OCI-LY3 (cell line): ENCODE results near the gene CHST8.

Experiments used
- H2AFZ ChIP-seq: fragments of 200-600, 300-600 bp; shearing (Covaris generic); 2 replicates; pipeline ENCODE4 v1.6.0; 2014; ENCODE audit warnings: antibody characterized with exemption, low read depth, low read length
- H3K27ac ChIP-seq: fragments of 200-600, 300-600 bp; sonication (generic); 2 replicates; pipeline ENCODE4 v1.5.1; 2014; ENCODE audit warnings: mild to moderate bottlenecking, low read length, moderate library complexity, mixed read lengths
- H3K27me3 ChIP-seq: fragments of 200-600, 300-600 bp; sonication (generic); 2 replicates; pipeline ENCODE4 v1.6.1; 2014; ENCODE audit warnings: low read depth, low read length, mixed read lengths
- H3K36me3 ChIP-seq: fragments of 200-600, 300-600 bp; sonication (generic); replicated peaks from 2 replicates; pipeline ENCODE3; 2014; ENCODE audit warnings: low read depth, low read length, mixed read lengths
- H3K4me1 ChIP-seq: fragments of 300-600, 200-600 bp; sonication (generic); 2 replicates; pipeline ENCODE4 v1.6.1; 2014; ENCODE audit warnings: low read length, mixed read lengths
- H3K4me2 ChIP-seq: fragments of 200-600, 300-600 bp; sonication (generic); 2 replicates; pipeline ENCODE4 v1.6.1; 2014; ENCODE audit warnings: low read length, mixed read lengths
- H3K4me3 ChIP-seq: fragments of 300-600, 200-600 bp; sonication (generic); 2 replicates; pipeline ENCODE4 v1.5.1; 2014; ENCODE audit warnings: antibody characterized with exemption, mild to moderate bottlenecking, low read length, moderate library complexity
- H3K79me2 ChIP-seq: fragments of 300-600, 200-600 bp; shearing (Covaris generic); 2 replicates; pipeline ENCODE4 v1.6.1; 2014; ENCODE audit warnings: mild to moderate bottlenecking, low read length, mixed read lengths
- H3K9ac ChIP-seq: fragments of 300-600, 200-600 bp; shearing (Covaris generic); 2 replicates; pipeline ENCODE4 v1.6.0; 2014; ENCODE audit warnings: mild to moderate bottlenecking, low read length, moderate library complexity
- H3K9me3 ChIP-seq: fragments of 200-600, 300-600 bp; shearing (Covaris generic); 2 replicates; pipeline ENCODE4 v1.6.1; 2014; ENCODE audit warnings: low read length, mixed read lengths; ENCODE audit not compliant: insufficient read depth
- H4K20me1 ChIP-seq: fragments of 200-600, 300-600 bp; sonication (generic); 2 replicates; pipeline ENCODE4 v1.6.1; 2016; ENCODE audit warnings: low read length, mixed read lengths; ENCODE audit not compliant: insufficient read depth
- CTCF ChIP-seq: fragments of 200-600, 300-600 bp; sonication (generic); IDR thresholded peaks from 2 replicates; pipeline ENCODE4 v1.5.1; 2014; ENCODE audit warnings: antibody characterized with exemption, low read length, low read depth
- EZH2phosphoT487 ChIP-seq: fragments of 200-600 bp; shearing (Covaris generic); IDR thresholded peaks from 2 replicates; pipeline ENCODE4 v1.6.1; 2018; ENCODE audit warnings: antibody characterized with exemption, mixed run types, low read depth

The CHST8 gene

GRCh38 chr19:33702606-33703437, 81.1 kb downstream of the CHST8 start:
- Histone ChIP-seq H3K4me1 (no peaks in the 10 kb centered on the region), H3K9me3 (no peaks in the 10 kb centered on the region), H3K27ac (no peak overlapping the region), H3K4me3 (no peak overlapping the region), H3K9ac (no peak overlapping the region), H3K27me3 (peaks cover 4% of the 10 kb centered on the region; the same call in 1 of the 2 replicates), H4K20me1 (no peaks in the 10 kb centered on the region), H3K79me2 (no peaks in the 10 kb centered on the region), H3K4me2 (no peak overlapping the region), H2AFZ (no peak overlapping the region), H3K36me3 (no peaks in the 10 kb centered on the region)
- no peak for TF ChIP-seq EZH2phosphoT487
- no peak for TF ChIP-seq CTCF

GRCh38 chr19:33703438-33703750, 81.6 kb downstream of the CHST8 start:
- no peak overlapping the region for H3K9ac ChIP-seq
- no peak overlapping the region for H3K27ac ChIP-seq
- TF ChIP-seq CTCF (no peak), EZH2phosphoT487 (no peak)
- no peaks in the 10 kb centered on the region for H3K4me1 ChIP-seq
- no peaks in the 10 kb centered on the region for H4K20me1 ChIP-seq
- no peaks in the 10 kb centered on the region for H3K9me3 ChIP-seq
- H3K36me3 ChIP-seq = no peaks in the 10 kb centered on the region
- no peak overlapping the region for H3K4me3 ChIP-seq
- H3K79me2 ChIP-seq = no peaks in the 10 kb centered on the region
- no peak overlapping the region for H2AFZ ChIP-seq
- H3K27me3 ChIP-seq = peaks cover 4% of the 10 kb centered on the region; the same call in 1 of the 2 replicates
- H3K4me2 ChIP-seq = no peak overlapping the region

- H3K9ac ChIP-seq = no peak overlapping the region
- H3K36me3 ChIP-seq = no peaks in the 10 kb centered on the region
- no peak overlapping the region for H3K4me2 ChIP-seq
- H2AFZ ChIP-seq = no peak overlapping the region
- TF ChIP-seq CTCF (no peak), EZH2phosphoT487 (no peak)
- no peaks in the 10 kb centered on the region for H3K4me1 ChIP-seq
- no peak overlapping the region for H3K4me3 ChIP-seq
- peaks cover 4% of the 10 kb centered on the region; the same call in 1 of the 2 replicates for H3K27me3 ChIP-seq
- no peaks in the 10 kb centered on the region for H3K9me3 ChIP-seq
- no peak overlapping the region for H3K27ac ChIP-seq
- H4K20me1 ChIP-seq = no peaks in the 10 kb centered on the region
- no peaks in the 10 kb centered on the region for H3K79me2 ChIP-seq
These were observed 82.1 kb downstream of the CHST8 start for GRCh38 chr19:33703821-33704220.

GRCh38 chr19:33704271-33704670, 82.5 kb downstream of the CHST8 start:
- no peak overlapping the region for H3K4me2 ChIP-seq
- H3K36me3 ChIP-seq = no peaks in the 10 kb centered on the region
- H3K9ac ChIP-seq = no peak overlapping the region
- peaks cover 8% of the 10 kb centered on the region for H3K27me3 ChIP-seq
- TF ChIP-seq CTCF = no peak
- TF ChIP-seq EZH2phosphoT487 = no peak
- H3K79me2 ChIP-seq = no peaks in the 10 kb centered on the region
- H3K9me3 ChIP-seq = no peaks in the 10 kb centered on the region
- no peak overlapping the region for H2AFZ ChIP-seq
- H3K4me1 ChIP-seq = no peaks in the 10 kb centered on the region
- no peaks in the 10 kb centered on the region for H4K20me1 ChIP-seq
- H3K27ac ChIP-seq = no peak overlapping the region
- no peak overlapping the region for H3K4me3 ChIP-seq
